Subcutaneous adipose tissue (tissue), 4 donors: Measurements from ENCODE around the gene FSIP1. TPM values are rescaled to one million over a fixed set of nuclear protein-coding genes. Genes with fewer than 3 reads are reported as not detected.

Source experiments
- total RNA-seq, 4 donors: library from RNA; depleted of rRNA; stranded (reverse); fragments of >200 nt; gene quantifications; one replicate each; pipeline ENCODE4 v1.1.0, GENCODE V29; 2016
- TF ChIP-seq, protein P1 (sequence below): fragments of 450-650 bp; IDR thresholded peaks from one replicate; pipeline ENCODE4 v1.5.1; 2016; ENCODE audit warnings: low read depth, mild to moderate bottlenecking, control low read depth, antibody characterized with exemption, moderate library complexity

FSIP1 gene
- total RNA-seq, 4 donors from 2014 or later: 0.16 to 1.0 (median 0.44) TPM; not detected in 1

DNA sequence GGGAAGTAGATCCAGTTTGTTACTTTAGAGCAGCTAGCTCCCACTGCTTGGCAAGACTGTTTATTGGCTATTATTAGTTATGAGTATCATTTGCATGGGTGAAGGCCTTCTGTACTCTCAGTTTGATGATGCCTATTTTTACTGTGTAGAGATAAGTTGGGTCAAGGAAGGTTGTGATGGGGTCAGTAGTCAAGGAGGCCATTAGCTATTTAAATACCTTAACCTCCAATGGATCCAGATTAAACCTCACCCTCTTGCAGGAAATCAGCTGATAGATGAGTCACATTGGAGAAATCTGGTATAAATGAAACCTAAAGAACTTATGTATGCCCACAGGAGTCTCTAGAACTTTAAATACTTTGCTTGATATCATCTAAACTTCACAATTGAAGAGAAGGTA is 156.8 kb downstream of the FSIP1 start:
- TF ChIP-seq, protein P1, sequence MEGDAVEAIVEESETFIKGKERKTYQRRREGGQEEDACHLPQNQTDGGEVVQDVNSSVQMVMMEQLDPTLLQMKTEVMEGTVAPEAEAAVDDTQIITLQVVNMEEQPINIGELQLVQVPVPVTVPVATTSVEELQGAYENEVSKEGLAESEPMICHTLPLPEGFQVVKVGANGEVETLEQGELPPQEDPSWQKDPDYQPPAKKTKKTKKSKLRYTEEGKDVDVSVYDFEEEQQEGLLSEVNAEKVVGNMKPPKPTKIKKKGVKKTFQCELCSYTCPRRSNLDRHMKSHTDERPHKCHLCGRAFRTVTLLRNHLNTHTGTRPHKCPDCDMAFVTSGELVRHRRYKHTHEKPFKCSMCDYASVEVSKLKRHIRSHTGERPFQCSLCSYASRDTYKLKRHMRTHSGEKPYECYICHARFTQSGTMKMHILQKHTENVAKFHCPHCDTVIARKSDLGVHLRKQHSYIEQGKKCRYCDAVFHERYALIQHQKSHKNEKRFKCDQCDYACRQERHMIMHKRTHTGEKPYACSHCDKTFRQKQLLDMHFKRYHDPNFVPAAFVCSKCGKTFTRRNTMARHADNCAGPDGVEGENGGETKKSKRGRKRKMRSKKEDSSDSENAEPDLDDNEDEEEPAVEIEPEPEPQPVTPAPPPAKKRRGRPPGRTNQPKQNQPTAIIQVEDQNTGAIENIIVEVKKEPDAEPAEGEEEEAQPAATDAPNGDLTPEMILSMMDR: no peak

DNA sequence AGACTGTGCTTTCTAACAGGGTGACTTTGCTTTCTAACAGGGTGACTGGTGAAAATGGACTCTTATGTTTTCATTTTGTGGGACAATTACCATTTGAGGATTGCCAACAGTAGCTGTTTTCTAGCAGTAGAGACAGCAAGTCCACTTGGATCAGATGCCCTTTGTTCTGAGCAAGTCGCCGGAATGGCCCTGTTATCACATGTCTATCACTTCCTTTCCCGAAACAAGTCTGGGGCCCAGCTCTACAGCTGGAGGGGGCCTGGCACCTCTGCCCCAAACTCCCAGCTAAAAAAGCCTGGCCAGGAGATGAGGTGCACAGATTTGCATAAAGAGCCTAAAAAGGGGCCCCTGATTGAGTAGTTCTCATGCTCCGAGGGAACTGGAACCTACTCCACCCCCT is 157.2 kb downstream of the FSIP1 start:
- TF ChIP-seq, protein P1: no peak

DNA sequence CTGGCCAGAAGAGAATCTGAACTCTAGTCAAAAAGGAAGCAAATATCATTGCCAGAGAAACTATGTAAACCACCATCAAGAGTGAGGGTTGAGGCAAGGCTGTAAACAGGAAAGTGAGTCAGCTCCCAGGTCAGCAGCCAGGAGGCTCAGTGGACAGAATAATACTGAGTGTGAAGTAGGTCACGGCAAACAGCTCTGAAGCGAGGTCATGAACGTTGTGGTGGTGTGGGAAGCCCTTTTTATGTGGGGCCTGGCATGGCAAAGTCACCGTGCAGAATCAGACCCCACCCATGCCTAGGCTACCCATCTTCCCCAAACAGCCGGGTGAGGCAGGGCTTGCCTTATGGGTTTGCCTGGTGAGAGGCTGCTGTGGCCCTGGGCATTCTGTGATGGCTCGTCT is 157.8 kb downstream of the FSIP1 start:
- TF ChIP-seq, protein P1: no peak

DNA sequence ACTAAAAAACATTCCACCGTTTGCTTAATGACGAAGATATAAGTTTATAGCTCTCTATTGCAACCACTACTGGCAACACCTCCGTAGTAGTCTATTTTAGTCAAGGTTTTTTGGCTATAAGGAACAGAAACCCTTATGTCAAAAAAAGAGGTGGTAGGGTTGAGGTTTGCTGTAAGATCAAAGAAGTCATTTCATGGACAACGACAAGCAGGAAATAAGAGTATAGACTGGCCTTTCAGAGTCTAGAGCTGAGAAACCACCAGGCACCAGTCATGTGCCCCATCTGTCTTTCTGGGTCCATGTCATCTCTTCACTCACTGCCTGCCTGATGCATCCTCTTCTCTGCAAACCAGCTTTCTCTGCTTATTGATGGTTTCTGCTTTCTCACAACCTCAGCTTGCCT is 159.1 kb downstream of the FSIP1 start:
- TF ChIP-seq, protein P1: no peak

DNA sequence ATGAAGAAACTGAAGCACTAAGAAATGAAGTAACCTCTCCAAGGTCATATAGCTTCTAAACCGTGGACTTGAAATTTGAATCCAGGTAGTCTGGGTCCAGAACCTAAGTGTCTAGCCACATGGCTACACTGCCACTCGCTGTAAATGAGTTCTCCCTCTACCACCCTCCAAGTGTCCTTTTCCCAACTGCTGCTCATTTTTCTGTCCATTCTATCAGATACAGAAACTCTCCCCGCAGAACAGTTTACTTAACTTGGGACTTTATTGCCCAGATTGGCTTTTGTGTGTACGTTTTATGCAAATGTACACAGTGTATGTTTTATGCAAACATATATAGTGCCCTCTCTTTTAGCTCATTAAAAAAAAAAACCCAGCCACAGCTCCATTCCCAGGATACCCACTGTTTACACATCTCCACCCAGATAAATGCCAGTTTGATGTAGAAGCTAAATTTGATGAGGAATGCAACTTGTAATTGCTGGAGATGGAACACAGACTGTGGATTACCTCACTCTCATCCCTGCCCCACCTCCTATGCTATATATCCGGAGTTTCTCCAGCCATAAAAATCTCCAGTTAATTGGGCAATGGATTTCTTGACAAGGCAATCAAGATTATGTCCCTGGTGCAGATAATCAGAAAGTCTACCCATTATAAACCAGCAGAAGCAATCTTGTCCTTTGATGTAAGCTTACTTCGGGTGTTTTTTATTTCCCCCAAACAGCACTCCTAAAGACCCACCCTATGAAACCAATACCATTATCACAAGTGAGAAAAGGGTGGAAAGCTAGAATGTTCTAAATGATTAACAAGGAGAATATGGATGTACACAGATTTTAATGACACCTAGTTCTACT is 159.8 kb downstream of the FSIP1 start:
- TF ChIP-seq, protein P1: no peak

DNA sequence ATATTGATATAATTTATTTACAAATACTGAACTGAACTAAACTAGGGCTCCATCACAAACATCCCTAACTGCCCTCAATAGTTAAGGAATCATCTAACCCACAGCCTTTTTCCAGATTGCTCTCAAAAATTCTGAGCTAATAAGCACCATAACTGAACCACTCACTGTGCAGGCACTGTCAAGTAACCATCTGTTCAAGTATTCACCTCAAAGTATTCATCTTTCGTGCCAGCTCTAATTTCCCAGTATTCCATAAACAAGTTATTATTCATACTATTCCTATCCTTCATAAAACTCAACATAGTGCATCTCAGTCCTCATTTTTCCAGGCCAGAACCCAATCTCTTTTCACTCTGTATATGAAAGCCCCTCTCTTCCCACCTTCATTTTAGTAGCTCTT is 160.7 kb downstream of the FSIP1 start:
- TF ChIP-seq, protein P1: no peak

DNA sequence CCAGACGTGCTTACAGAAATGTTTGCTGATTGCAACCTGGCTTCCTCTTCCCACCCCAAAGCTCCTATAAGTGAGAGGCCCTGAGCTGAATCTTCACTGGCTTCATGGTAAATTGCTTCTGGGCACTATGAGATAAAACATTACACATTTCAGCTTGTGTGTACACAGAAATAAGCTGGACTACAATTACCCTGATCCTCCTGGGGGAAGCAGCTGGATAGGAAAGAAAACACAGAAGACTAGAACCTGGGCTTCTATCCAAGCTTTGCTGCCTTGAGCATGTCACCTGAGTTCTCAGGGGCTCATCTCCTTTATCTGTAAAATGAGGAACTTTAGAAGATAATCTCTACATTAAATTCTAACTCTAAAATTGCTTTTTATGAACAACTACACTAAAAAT is 161.4 kb downstream of the FSIP1 start:
- TF ChIP-seq, protein P1: no peak
